ENCODE data around the gene NEURL3.

DNA sequence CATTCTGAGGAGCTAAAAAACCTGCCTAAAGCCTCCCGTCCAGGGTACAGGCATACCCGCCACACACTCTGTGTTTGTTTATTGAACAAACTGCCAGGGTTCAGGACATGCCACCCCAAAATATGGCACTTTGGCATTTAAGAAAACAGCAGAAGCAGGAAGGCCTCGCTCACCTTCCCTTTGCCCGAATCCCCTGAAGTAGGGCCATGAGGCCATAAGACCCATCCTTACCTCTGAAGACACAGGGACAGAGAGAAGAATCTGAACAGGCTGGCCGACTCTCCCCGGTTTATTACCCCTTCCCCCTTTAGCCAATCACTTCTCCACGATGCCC is 1.7 kb upstream of the NEURL3 start:
- TF ChIP-seq, protein P1, sequence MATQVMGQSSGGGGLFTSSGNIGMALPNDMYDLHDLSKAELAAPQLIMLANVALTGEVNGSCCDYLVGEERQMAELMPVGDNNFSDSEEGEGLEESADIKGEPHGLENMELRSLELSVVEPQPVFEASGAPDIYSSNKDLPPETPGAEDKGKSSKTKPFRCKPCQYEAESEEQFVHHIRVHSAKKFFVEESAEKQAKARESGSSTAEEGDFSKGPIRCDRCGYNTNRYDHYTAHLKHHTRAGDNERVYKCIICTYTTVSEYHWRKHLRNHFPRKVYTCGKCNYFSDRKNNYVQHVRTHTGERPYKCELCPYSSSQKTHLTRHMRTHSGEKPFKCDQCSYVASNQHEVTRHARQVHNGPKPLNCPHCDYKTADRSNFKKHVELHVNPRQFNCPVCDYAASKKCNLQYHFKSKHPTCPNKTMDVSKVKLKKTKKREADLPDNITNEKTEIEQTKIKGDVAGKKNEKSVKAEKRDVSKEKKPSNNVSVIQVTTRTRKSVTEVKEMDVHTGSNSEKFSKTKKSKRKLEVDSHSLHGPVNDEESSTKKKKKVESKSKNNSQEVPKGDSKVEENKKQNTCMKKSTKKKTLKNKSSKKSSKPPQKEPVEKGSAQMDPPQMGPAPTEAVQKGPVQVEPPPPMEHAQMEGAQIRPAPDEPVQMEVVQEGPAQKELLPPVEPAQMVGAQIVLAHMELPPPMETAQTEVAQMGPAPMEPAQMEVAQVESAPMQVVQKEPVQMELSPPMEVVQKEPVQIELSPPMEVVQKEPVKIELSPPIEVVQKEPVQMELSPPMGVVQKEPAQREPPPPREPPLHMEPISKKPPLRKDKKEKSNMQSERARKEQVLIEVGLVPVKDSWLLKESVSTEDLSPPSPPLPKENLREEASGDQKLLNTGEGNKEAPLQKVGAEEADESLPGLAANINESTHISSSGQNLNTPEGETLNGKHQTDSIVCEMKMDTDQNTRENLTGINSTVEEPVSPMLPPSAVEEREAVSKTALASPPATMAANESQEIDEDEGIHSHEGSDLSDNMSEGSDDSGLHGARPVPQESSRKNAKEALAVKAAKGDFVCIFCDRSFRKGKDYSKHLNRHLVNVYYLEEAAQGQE (IDR thresholded peaks at IDR 0.05; ENCODE audit: insufficient read depth in 1 of 2, low read depth in 2 of 2, low read length in 2 of 2) = no peak
- no peak for TF ChIP-seq TAF1 (IDR thresholded peaks at IDR 0.05; ENCODE audit: borderline replicate concordance, insufficient read depth, low read length)

Measured in PFSK-1 (cell line).